ENCODE data around the gene SNHG17. TPM values are rescaled to one million over a fixed set of nuclear protein-coding genes. Genes with fewer than 3 reads are reported as not detected.

SNHG17 gene
- total and polyA plus RNA-seq, 9 of the 15 experiments (the other 6 are each of a cell fraction or from before 2014, with no cell fraction given) = 29.8 to 106 (median 57.7) TPM

- TF ChIP-seq BRCA1 (IDR thresholded peaks at IDR 0.05) (no peak), BRCA1 (CRISPR knock-in tag; IDR thresholded peaks at IDR 0.05) (no peak), HDAC8 (tag; IDR thresholded peaks at IDR 0.05) (no peak), ZKSCAN1 (IDR thresholded peaks at IDR 0.05; ENCODE audit: low read depth, low read length) (no peak), BCL6 (CRISPR knock-in tag; IDR thresholded peaks at IDR 0.05) (no peak), TARDBP (IDR thresholded peaks at IDR 0.05) (no peak), ASH1L (IDR thresholded peaks at IDR 0.05; ENCODE audit: borderline replicate concordance, low read depth, partially characterized antibody) (no peak), ZNF143 (CRISPR knock-in tag; IDR thresholded peaks at IDR 0.05) (peak; percentile 81), CREM (IDR thresholded peaks at IDR 0.05; ENCODE audit: low read depth) (0 out of 2 replicates have a peak, but pooled peaks have one; percentile 21), POLR2B (IDR thresholded peaks at IDR 0.05; ENCODE audit: low read depth, partially characterized antibody) (no peak), ZNF311 (CRISPR knock-in tag; IDR thresholded peaks at IDR 0.05) (no peak), DNMT1 (IDR thresholded peaks at IDR 0.05) (no peak), TCF7L2 (IDR thresholded peaks at IDR 0.05; ENCODE audit: low read depth, low read length) (no peak), ESRRA (IDR thresholded peaks at IDR 0.05; ENCODE audit: borderline replicate concordance, low read depth) (no peak), SMAD1 (IDR thresholded peaks at IDR 0.05; ENCODE audit: low read depth, low read length, partially characterized antibody) (no peak), GTF2F1 (IDR thresholded peaks at IDR 0.05; ENCODE audit: low read depth, low read length) (no peak), MBD2 (IDR thresholded peaks at IDR 0.05; ENCODE audit: borderline replicate concordance, low read depth) (no peak), ZNF668 (CRISPR knock-in tag; IDR thresholded peaks at IDR 0.05) (no peak), RBM15 (IDR thresholded peaks at IDR 0.05; ENCODE audit: insufficient read depth, low read length) (no peak), ZNF140 (CRISPR knock-in tag; IDR thresholded peaks at IDR 0.05) (no peak), TCF3 (CRISPR knock-in tag; IDR thresholded peaks at IDR 0.05) (no peak), FOXK2 (conservative IDR thresholded peaks at IDR 0.05 in 1 of 2, IDR thresholded peaks at IDR 0.05 in 1 of 2; ENCODE audit: low read depth in 2 of 2) (peak; percentile 55 to 78)
- TF ChIP-seq, protein P1, sequence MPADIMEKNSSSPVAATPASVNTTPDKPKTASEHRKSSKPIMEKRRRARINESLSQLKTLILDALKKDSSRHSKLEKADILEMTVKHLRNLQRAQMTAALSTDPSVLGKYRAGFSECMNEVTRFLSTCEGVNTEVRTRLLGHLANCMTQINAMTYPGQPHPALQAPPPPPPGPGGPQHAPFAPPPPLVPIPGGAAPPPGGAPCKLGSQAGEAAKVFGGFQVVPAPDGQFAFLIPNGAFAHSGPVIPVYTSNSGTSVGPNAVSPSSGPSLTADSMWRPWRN (IDR thresholded peaks at IDR 0.05; ENCODE audit: low read depth) = no peak
- TF ChIP-seq, protein P2, sequence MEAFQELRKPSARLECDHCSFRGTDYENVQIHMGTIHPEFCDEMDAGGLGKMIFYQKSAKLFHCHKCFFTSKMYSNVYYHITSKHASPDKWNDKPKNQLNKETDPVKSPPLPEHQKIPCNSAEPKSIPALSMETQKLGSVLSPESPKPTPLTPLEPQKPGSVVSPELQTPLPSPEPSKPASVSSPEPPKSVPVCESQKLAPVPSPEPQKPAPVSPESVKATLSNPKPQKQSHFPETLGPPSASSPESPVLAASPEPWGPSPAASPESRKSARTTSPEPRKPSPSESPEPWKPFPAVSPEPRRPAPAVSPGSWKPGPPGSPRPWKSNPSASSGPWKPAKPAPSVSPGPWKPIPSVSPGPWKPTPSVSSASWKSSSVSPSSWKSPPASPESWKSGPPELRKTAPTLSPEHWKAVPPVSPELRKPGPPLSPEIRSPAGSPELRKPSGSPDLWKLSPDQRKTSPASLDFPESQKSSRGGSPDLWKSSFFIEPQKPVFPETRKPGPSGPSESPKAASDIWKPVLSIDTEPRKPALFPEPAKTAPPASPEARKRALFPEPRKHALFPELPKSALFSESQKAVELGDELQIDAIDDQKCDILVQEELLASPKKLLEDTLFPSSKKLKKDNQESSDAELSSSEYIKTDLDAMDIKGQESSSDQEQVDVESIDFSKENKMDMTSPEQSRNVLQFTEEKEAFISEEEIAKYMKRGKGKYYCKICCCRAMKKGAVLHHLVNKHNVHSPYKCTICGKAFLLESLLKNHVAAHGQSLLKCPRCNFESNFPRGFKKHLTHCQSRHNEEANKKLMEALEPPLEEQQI (IDR thresholded peaks at IDR 0.05) = no peak
Observed at GRCh38 chr20:38392356-38392755, 42.8 kb downstream of the SNHG17 start (continued).

Data from K562 (cell line).